Esophagus muscularis mucosa (tissue), 4 donors: ENCODE results near the gene HS6ST3. TPM values are rescaled to one million over a fixed set of nuclear protein-coding genes. Genes with fewer than 3 reads are reported as not detected.
"Not testable (repeated sequence)": the region's sequence is repeated elsewhere in the genome, so short reads cannot be mapped to it uniquely, and the experiment has no call there.

Experiments used
- DNase-seq: peaks from one replicate; pipeline ENCODE4 v3.0.0-alpha.2; 2017; ENCODE audit errors: extremely low spot score
- H3K27ac ChIP-seq, 4 donors: fragments of 200-600 bp; sonication (generic); replicated peaks in 1 of 4; 1 replicate in 3 of 4; 2 replicates in 1 of 4; pipeline ENCODE4 v1.5.1; 2016 to 2019; ENCODE audit warnings: mild to moderate bottlenecking in 1 of 4
- H3K27me3 ChIP-seq, 4 donors: fragments of 200-600 bp; sonication (generic); one replicate each; pipeline versions ENCODE4 v1.5.1 to v1.6.0; 2016 to 2019
- H3K36me3 ChIP-seq, 4 donors: fragments of 200-600 bp; sonication (generic); one replicate each; pipeline ENCODE4 v1.5.1; 2016 to 2019
- H3K4me1 ChIP-seq, 4 donors: fragments of 200-600 bp; sonication (generic); one replicate each; pipeline ENCODE4 v1.5.1; 2016 to 2019
- H3K4me3 ChIP-seq, 4 donors: fragments of 200-600 bp; sonication (generic); 1 replicate in 2 of 4; 2 replicates in 2 of 4; pipeline ENCODE4 v1.5.1; 2016 to 2019; ENCODE audit warnings: mild to moderate bottlenecking in 4 of 4, moderate library complexity in 1 of 4
- H3K9me3 ChIP-seq, 4 donors: fragments of 200-600 bp; sonication (generic); 1 replicate in 3 of 4; 2 replicates in 1 of 4; pipeline ENCODE4 v1.5.1; 2016 to 2019
- EP300 ChIP-seq: sonication (generic); formaldehyde crosslinking; IDR thresholded peaks from one replicate; pipeline ENCODE4 v1.6.1; 2017; ENCODE audit warnings: antibody characterized with exemption
- POLR2A ChIP-seq: fragments of 450-650 bp; IDR thresholded peaks from one replicate; pipeline ENCODE4 v1.6.1; 2017; ENCODE audit warnings: antibody characterized with exemption, moderate library complexity, mild to moderate bottlenecking, low read depth
- POLR2AphosphoS5 ChIP-seq, 2 donors: sonication (generic); formaldehyde crosslinking; IDR thresholded peaks; one replicate each; pipeline ENCODE4 v1.6.1; 2017; ENCODE audit warnings: antibody characterized with exemption in 2 of 2
- WGBS: methylation state at CpG from one replicate; pipeline ENCODE4 v1.1.5; 2018; 5-methylcytosine and 5-hydroxymethylcytosine counted together
- intact Hi-C: fragments of 100-400 bp; cut with DNase I; formaldehyde crosslinking; loops from one replicate; pipeline ENCODE4 v1.15.1; 2023
- total RNA-seq, 4 donors: library from RNA; depleted of rRNA; stranded (reverse); fragments of >200 nt; gene quantifications; one replicate each; pipeline versions ENCODE4 v1.1.0 to v1.2.1, GENCODE V29; 2016
- TF ChIP-seq, protein P1 (sequence below), 3 experiments: fragments of 200-600 bp in 2 of 3; fragments of 450-650 bp in 1 of 3; sonication (generic) in 2 of 3; IDR thresholded peaks; one replicate each; pipeline ENCODE4 v1.5.1; 2017 to 2019; ENCODE audit warnings: antibody characterized with exemption in 3 of 3, mild to moderate bottlenecking in 2 of 3, moderate library complexity in 1 of 3

The HS6ST3 gene
- total RNA-seq = 10 to 100 TPM in 1 of 4 donors, 1 to 10 TPM in 3; 4.6 to 12.4 (median 7.9) TPM

GRCh38 chr13:96089749-96090239 lies at the start of gene HS6ST3:
TSS of gene HS6ST3 (plus strand) at chr13:96090107.
- Histone ChIP-seq H3K27me3 (peaks cover 0 to 73% (median 28%) of the 10 kb centered on the region in 4 donors), H3K27ac (peak within 1 kb of the TSS; percentile 51 to 68 (median 64)), H3K4me1 (peaks cover 11 to 25% (median 22%) of the 10 kb centered on the region in 4 donors), H3K9me3 (no peaks in the 10 kb centered on the region), H3K36me3 (no peaks in the 10 kb centered on the region), H3K4me3 (peak within 1 kb of the TSS; percentile 55 to 60 (median 58))
- no peak for DNase-seq
- 2% methylated on average over 29 of the region's 35 CpGs for WGBS
- TF ChIP-seq POLR2AphosphoS5 (IDR thresholded peaks at IDR 0.05) = peak in 1 of 2 donors; percentile 41
- TF ChIP-seq POLR2A = no peak
- intact Hi-C loops = no loop called here

GRCh38 chr13:96041326-96042110 lies 48.4 kb upstream of the HS6ST3 start:
- Histone ChIP-seq H3K27ac (no peak overlapping the region), H3K27me3 (no peaks in the 10 kb centered on the region), H3K9me3 (peaks cover 0 to 6% (median 2%) of the 10 kb centered on the region in 4 donors), H3K4me3 (no peak overlapping the region), H3K4me1 (no peaks in the 10 kb centered on the region), H3K36me3 (peaks cover 0 to 2% (median 0%) of the 10 kb centered on the region in 4 donors)
- no peak for TF ChIP-seq POLR2AphosphoS5 (IDR thresholded peaks at IDR 0.05)
- TF ChIP-seq, protein P1, sequence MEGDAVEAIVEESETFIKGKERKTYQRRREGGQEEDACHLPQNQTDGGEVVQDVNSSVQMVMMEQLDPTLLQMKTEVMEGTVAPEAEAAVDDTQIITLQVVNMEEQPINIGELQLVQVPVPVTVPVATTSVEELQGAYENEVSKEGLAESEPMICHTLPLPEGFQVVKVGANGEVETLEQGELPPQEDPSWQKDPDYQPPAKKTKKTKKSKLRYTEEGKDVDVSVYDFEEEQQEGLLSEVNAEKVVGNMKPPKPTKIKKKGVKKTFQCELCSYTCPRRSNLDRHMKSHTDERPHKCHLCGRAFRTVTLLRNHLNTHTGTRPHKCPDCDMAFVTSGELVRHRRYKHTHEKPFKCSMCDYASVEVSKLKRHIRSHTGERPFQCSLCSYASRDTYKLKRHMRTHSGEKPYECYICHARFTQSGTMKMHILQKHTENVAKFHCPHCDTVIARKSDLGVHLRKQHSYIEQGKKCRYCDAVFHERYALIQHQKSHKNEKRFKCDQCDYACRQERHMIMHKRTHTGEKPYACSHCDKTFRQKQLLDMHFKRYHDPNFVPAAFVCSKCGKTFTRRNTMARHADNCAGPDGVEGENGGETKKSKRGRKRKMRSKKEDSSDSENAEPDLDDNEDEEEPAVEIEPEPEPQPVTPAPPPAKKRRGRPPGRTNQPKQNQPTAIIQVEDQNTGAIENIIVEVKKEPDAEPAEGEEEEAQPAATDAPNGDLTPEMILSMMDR (IDR thresholded peaks at IDR 0.05) = no peak
- no peak for TF ChIP-seq EP300
- no peak for TF ChIP-seq POLR2A
- 90% methylated on average over 4 of the region's 4 CpGs for WGBS
- DNase-seq = no peak
- intact Hi-C loops = no loop called here

- H3K9me3 ChIP-seq = peaks cover 0 to 9% (median 3%) of the 10 kb centered on the region in 4 donors
- 94% methylated on average over 1 of the region's 1 CpG for WGBS
These were observed 45.7 kb upstream of the HS6ST3 start for GRCh38 chr13:96044238-96044637.

GRCh38 chr13:96046449-96047126 lies 43.3 kb upstream of the HS6ST3 start:
- 97% methylated on average over 16 of the region's 16 CpGs for whole genome bisulfite sequencing
- H3K27me3 ChIP-seq, H3K36me3 ChIP-seq, H3K27ac ChIP-seq, H3K9me3 ChIP-seq, H3K4me3 ChIP-seq, H3K4me1 ChIP-seq, DNase-seq, intact Hi-C loops: not testable (repeated sequence)

More at GRCh38 chr13:96044238-96044637, 45.7 kb upstream of the HS6ST3 start:
- DNase-seq = no peak
- Histone ChIP-seq H3K36me3 (peaks cover 0 to 7% (median 0%) of the 10 kb centered on the region in 4 donors), H3K27me3 (no peaks in the 10 kb centered on the region), H3K4me3 (no peak overlapping the region), H3K4me1 (no peaks in the 10 kb centered on the region), H3K27ac (no peak overlapping the region)
- TF ChIP-seq, protein P1 (IDR thresholded peaks at IDR 0.05) = no peak
- TF ChIP-seq EP300 = no peak
- TF ChIP-seq POLR2A = no peak
- TF ChIP-seq POLR2AphosphoS5 (IDR thresholded peaks at IDR 0.05) = no peak
- intact Hi-C loops = no loop called here

GRCh38 chr13:96050955-96051354 lies 39.0 kb upstream of the HS6ST3 start:
- WGBS = 93% methylated on average over 4 of the region's 4 CpGs
- H3K36me3 ChIP-seq, H3K27me3 ChIP-seq, H3K9me3 ChIP-seq, H3K4me3 ChIP-seq, DNase-seq, H3K27ac ChIP-seq, intact Hi-C loops: not testable (repeated sequence)
- H3K4me1 ChIP-seq = peaks cover 4 to 13% (median 13%) of the 10 kb centered on the region in 4 donors

DNA sequence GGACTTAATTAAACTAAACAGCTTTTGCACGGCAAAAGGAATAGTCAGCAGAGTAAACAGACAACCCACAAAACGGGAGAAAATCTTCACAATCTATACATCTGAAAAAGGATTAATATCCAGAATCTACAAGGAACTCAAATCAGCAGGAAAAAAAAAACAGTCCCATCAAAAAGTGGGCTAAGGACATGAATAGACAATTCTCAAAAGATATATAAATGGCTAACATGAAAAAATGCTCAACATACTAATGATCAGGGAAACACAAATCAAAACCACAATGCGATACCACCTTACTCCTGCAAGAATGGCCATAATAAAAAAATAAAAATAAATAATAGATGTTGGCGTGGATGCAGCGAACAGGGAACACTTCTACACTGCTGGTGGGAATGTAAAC lies 38.4 kb upstream of the HS6ST3 start:
- intact Hi-C loops, H3K36me3 ChIP-seq, H3K4me3 ChIP-seq, H3K9me3 ChIP-seq, DNase-seq, H3K27me3 ChIP-seq, H3K27ac ChIP-seq: not testable (repeated sequence)
- WGBS = 97% methylated on average over 5 of the region's 5 CpGs
- peaks cover 4 to 13% (median 13%) of the 10 kb centered on the region in 4 donors for H3K4me1 ChIP-seq

DNA sequence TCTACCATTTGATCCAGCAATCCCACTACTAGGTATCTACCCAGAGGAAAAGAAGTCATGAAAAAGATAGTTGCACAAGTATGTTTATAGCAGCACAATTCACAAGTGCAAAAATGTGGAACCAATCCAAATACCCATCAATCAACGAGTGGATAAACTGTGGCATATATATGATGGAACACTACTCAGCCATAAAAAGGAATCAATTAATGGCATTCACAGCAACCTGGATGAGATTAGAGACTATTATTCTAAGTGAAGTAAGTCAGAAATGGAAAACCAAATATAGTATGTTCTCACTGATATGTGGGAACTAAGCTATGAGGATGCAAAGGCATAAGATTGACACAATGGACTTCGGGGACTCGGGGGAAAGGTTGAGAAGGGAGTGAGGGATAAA lies 38.0 kb upstream of the HS6ST3 start:
- DNase-seq, H3K9me3 ChIP-seq, H3K36me3 ChIP-seq, H3K27ac ChIP-seq, intact Hi-C loops, H3K27me3 ChIP-seq: not testable (repeated sequence)
- Histone ChIP-seq H3K4me3 (peak overlapping the region in 3 of 4 donors; percentile 96 to 98 (median 98)), H3K4me1 (peaks cover 4 to 13% (median 13%) of the 10 kb centered on the region in 4 donors)
- 92% methylated on average over 3 of the region's 3 CpGs for WGBS
